Effector memory CD8-positive, alpha-beta T cell (primary cell): Measurements from ENCODE around the gene NBEA.

Experiments used
- ATAC-seq: fragments of 150-1000 bp; cut with Tn5 transposase; replicated peaks from 2 replicates; pipeline ENCODE4 v1.10.0; 2021; ENCODE audit warnings: mild to moderate bottlenecking, moderate library complexity
- DNase-seq, 3 experiments: peaks; one replicate each; pipeline ENCODE4 v3.0.0; 2021
- H3K27ac Mint-ChIP-seq, 2 donors: one replicate each; pipeline ENCODE4 v1.8.0; 2022; ENCODE audit warnings: mild to moderate bottlenecking in 2 of 2, mixed read lengths in 2 of 2, moderate library complexity in 2 of 2
- H3K27me3 Mint-ChIP-seq, 2 donors: one replicate each; pipeline ENCODE4 v1.8.0; 2022; ENCODE audit warnings: mixed read lengths in 2 of 2
- H3K36me3 Mint-ChIP-seq: one replicate; pipeline ENCODE4 v1.8.0; 2022; ENCODE audit warnings: mild to moderate bottlenecking, moderate library complexity, mixed read lengths; ENCODE audit not compliant: insufficient read depth
- H3K4me1 Mint-ChIP-seq, 2 donors: one replicate each; pipeline ENCODE4 v1.8.0; 2022; ENCODE audit warnings: low read depth in 2 of 2, mixed read lengths in 2 of 2
- H3K4me3 Mint-ChIP-seq, 2 donors: one replicate each; pipeline ENCODE4 v1.8.0; 2022; ENCODE audit warnings: mild to moderate bottlenecking in 2 of 2, mixed read lengths in 2 of 2, moderate library complexity in 2 of 2
- H3K9me3 Mint-ChIP-seq, 2 donors: one replicate each; pipeline ENCODE4 v1.8.0; 2022; ENCODE audit warnings: mixed read lengths in 2 of 2

NBEA gene

GRCh38 chr13:35477386-35477946 is 535.4 kb downstream of the NBEA start:
- Mint-ChIP-seq H3K27ac (no peak overlapping the region), H3K27me3 (peaks cover 21 to 49% of the 10 kb centered on the region in 2 donors), H3K4me1 (peaks cover 0 to 10% of the 10 kb centered on the region in 2 donors), H3K36me3 (no peaks in the 10 kb centered on the region), H3K4me3 (no peak overlapping the region), H3K9me3 (peaks cover 5 to 8% of the 10 kb centered on the region in 2 donors)
- ATAC-seq (no peak), DNase-seq (no peak)

- peaks cover 5 to 8% of the 10 kb centered on the region in 2 donors for H3K9me3 Mint-ChIP-seq
- H3K4me3 Mint-ChIP-seq = no peak overlapping the region
- H3K36me3 Mint-ChIP-seq = no peaks in the 10 kb centered on the region
- H3K4me1 Mint-ChIP-seq = peaks cover 0 to 10% of the 10 kb centered on the region in 2 donors
- no peak for ATAC-seq
- H3K27me3 Mint-ChIP-seq = peaks cover 21 to 49% of the 10 kb centered on the region in 2 donors
- DNase-seq = no peak
- H3K27ac Mint-ChIP-seq = no peak overlapping the region
These were observed 536.4 kb downstream of the NBEA start for GRCh38 chr13:35478271-35479037.

- ATAC-seq (no peak), DNase-seq (no peak)
- H3K36me3 Mint-ChIP-seq = no peaks in the 10 kb centered on the region
- H3K4me3 Mint-ChIP-seq = no peak overlapping the region
- no peak overlapping the region for H3K27ac Mint-ChIP-seq
- peaks cover 21 to 49% of the 10 kb centered on the region in 2 donors for H3K27me3 Mint-ChIP-seq
- H3K4me1 Mint-ChIP-seq = peaks cover 0 to 10% of the 10 kb centered on the region in 2 donors
- peaks cover 5 to 8% of the 10 kb centered on the region in 2 donors for H3K9me3 Mint-ChIP-seq
These were observed 537.0 kb downstream of the NBEA start for GRCh38 chr13:35479038-35479492.

GRCh38 chr13:35479706-35480105 is 537.6 kb downstream of the NBEA start:
- no peak overlapping the region for H3K4me3 Mint-ChIP-seq
- H3K36me3 Mint-ChIP-seq = no peaks in the 10 kb centered on the region
- peaks cover 21 to 43% of the 10 kb centered on the region in 2 donors for H3K27me3 Mint-ChIP-seq
- peaks cover 0 to 10% of the 10 kb centered on the region in 2 donors for H3K4me1 Mint-ChIP-seq
- no peak overlapping the region for H3K27ac Mint-ChIP-seq
- H3K9me3 Mint-ChIP-seq = peaks cover 5 to 8% of the 10 kb centered on the region in 2 donors
- ATAC-seq (no peak), DNase-seq (no peak)

GRCh38 chr13:35480346-35480745 is 538.3 kb downstream of the NBEA start:
- peaks cover 5 to 8% of the 10 kb centered on the region in 2 donors for H3K9me3 Mint-ChIP-seq
- peaks cover 0 to 10% of the 10 kb centered on the region in 2 donors for H3K4me1 Mint-ChIP-seq
- no peak overlapping the region for H3K4me3 Mint-ChIP-seq
- H3K27ac Mint-ChIP-seq = no peak overlapping the region
- H3K36me3 Mint-ChIP-seq = no peaks in the 10 kb centered on the region
- DNase-seq = no peak
- ATAC-seq = no peak
- H3K27me3 Mint-ChIP-seq = peaks cover 20 to 37% of the 10 kb centered on the region in 2 donors

GRCh38 chr13:35481777-35482176 is 539.7 kb downstream of the NBEA start:
- no peaks in the 10 kb centered on the region for H3K4me1 Mint-ChIP-seq
- no peak overlapping the region for H3K27ac Mint-ChIP-seq
- H3K27me3 Mint-ChIP-seq = peaks cover 6 to 23% of the 10 kb centered on the region in 2 donors
- ATAC-seq (no peak), DNase-seq (no peak)
- H3K9me3 Mint-ChIP-seq = peaks cover under 1 to 1% of the 10 kb centered on the region in 2 donors
- no peaks in the 10 kb centered on the region for H3K36me3 Mint-ChIP-seq
- H3K4me3 Mint-ChIP-seq = no peak overlapping the region

- no peaks in the 10 kb centered on the region for H3K36me3 Mint-ChIP-seq
- peaks cover 0 to 15% of the 10 kb centered on the region in 2 donors for H3K27me3 Mint-ChIP-seq
- no peaks in the 10 kb centered on the region for H3K4me1 Mint-ChIP-seq
- no peak overlapping the region for H3K4me3 Mint-ChIP-seq
- ATAC-seq = no peak
- no peak overlapping the region for H3K27ac Mint-ChIP-seq
- DNase-seq = no peak
- H3K9me3 Mint-ChIP-seq = peaks cover 0 to 1% of the 10 kb centered on the region in 2 donors
These were observed 540.5 kb downstream of the NBEA start for GRCh38 chr13:35482527-35482926.

GRCh38 chr13:35483761-35484160 is 541.7 kb downstream of the NBEA start:
- no peak for DNase-seq
- H3K27me3 Mint-ChIP-seq = peaks cover 0 to 3% of the 10 kb centered on the region in 2 donors
- H3K36me3 Mint-ChIP-seq = no peaks in the 10 kb centered on the region
- no peak overlapping the region for H3K27ac Mint-ChIP-seq
- H3K9me3 Mint-ChIP-seq = no peaks in the 10 kb centered on the region
- no peak overlapping the region for H3K4me3 Mint-ChIP-seq
- no peaks in the 10 kb centered on the region for H3K4me1 Mint-ChIP-seq
- no peak for ATAC-seq

GRCh38 chr13:35484384-35484783 is 542.3 kb downstream of the NBEA start:
- ATAC-seq (no peak), DNase-seq (no peak)
- no peaks in the 10 kb centered on the region for H3K27me3 Mint-ChIP-seq
- H3K4me3 Mint-ChIP-seq = no peak overlapping the region
- no peak overlapping the region for H3K27ac Mint-ChIP-seq
- no peaks in the 10 kb centered on the region for H3K36me3 Mint-ChIP-seq
- H3K4me1 Mint-ChIP-seq = no peaks in the 10 kb centered on the region
- no peaks in the 10 kb centered on the region for H3K9me3 Mint-ChIP-seq

GRCh38 chr13:35485424-35485823 is 543.4 kb downstream of the NBEA start:
- no peak overlapping the region for H3K27ac Mint-ChIP-seq
- H3K36me3 Mint-ChIP-seq = no peaks in the 10 kb centered on the region
- no peaks in the 10 kb centered on the region for H3K9me3 Mint-ChIP-seq
- no peaks in the 10 kb centered on the region for H3K27me3 Mint-ChIP-seq
- ATAC-seq = no peak
- no peak overlapping the region for H3K4me3 Mint-ChIP-seq
- no peak for DNase-seq
- H3K4me1 Mint-ChIP-seq = no peaks in the 10 kb centered on the region

- Mint-ChIP-seq H3K36me3 (no peaks in the 10 kb centered on the region), H3K27ac (no peak overlapping the region), H3K4me3 (no peak overlapping the region), H3K27me3 (no peaks in the 10 kb centered on the region), H3K9me3 (peaks cover 2 to 10% of the 10 kb centered on the region in 2 donors), H3K4me1 (no peaks in the 10 kb centered on the region)
- ATAC-seq (no peak), DNase-seq (no peak)
These were observed 547.0 kb downstream of the NBEA start for GRCh38 chr13:35489050-35489449.

- ATAC-seq (no peak), DNase-seq (no peak)
- Mint-ChIP-seq H3K27ac (no peak overlapping the region), H3K27me3 (no peaks in the 10 kb centered on the region), H3K4me1 (no peaks in the 10 kb centered on the region), H3K9me3 (peaks cover 4 to 10% of the 10 kb centered on the region in 2 donors), H3K4me3 (no peak overlapping the region), H3K36me3 (no peaks in the 10 kb centered on the region)
These were observed 553.9 kb downstream of the NBEA start for GRCh38 chr13:35496006-35496405.

GRCh38 chr13:35496761-35497386 is 554.8 kb downstream of the NBEA start:
- Mint-ChIP-seq H3K27me3 (no peaks in the 10 kb centered on the region), H3K36me3 (no peaks in the 10 kb centered on the region), H3K27ac (no peak overlapping the region), H3K9me3 (peaks cover 3 to 4% of the 10 kb centered on the region in 2 donors), H3K4me1 (no peaks in the 10 kb centered on the region), H3K4me3 (no peak overlapping the region)
- ATAC-seq (no peak), DNase-seq (no peak)

GRCh38 chr13:35498231-35498630 is 556.2 kb downstream of the NBEA start:
- DNase-seq (no peak), ATAC-seq (no peak)
- Mint-ChIP-seq H3K4me1 (no peaks in the 10 kb centered on the region), H3K36me3 (no peaks in the 10 kb centered on the region), H3K4me3 (no peak overlapping the region), H3K9me3 (peaks cover 0 to 2% of the 10 kb centered on the region in 2 donors), H3K27me3 (no peaks in the 10 kb centered on the region), H3K27ac (no peak overlapping the region)
